Measurements from ENCODE around the gene TUFT1.
"Not testable (repeated sequence)": the region's sequence is repeated elsewhere in the genome, so short reads cannot be mapped to it uniquely, and the experiment has no call there.

DNA sequence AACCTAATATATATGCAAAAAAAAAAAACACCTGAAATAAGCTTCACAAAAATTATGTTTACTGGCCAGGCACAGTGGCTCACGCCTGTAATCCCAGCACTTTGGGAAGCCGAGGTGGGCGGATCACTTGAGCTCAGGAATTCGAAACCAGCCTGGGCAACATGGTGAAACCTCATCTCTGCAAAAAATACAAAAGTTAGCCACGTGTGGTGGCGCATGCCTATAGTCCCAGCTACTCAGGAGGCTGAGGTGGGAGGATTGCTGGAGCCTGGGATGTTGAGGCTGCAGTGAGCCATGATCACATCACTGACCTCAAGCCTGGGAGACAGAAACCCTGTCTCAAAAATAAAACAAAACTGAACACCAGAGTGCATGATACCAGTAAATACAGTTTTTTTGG lies 78.9 kb downstream of the TUFT1 start:
- TF ChIP-seq, protein P1, sequence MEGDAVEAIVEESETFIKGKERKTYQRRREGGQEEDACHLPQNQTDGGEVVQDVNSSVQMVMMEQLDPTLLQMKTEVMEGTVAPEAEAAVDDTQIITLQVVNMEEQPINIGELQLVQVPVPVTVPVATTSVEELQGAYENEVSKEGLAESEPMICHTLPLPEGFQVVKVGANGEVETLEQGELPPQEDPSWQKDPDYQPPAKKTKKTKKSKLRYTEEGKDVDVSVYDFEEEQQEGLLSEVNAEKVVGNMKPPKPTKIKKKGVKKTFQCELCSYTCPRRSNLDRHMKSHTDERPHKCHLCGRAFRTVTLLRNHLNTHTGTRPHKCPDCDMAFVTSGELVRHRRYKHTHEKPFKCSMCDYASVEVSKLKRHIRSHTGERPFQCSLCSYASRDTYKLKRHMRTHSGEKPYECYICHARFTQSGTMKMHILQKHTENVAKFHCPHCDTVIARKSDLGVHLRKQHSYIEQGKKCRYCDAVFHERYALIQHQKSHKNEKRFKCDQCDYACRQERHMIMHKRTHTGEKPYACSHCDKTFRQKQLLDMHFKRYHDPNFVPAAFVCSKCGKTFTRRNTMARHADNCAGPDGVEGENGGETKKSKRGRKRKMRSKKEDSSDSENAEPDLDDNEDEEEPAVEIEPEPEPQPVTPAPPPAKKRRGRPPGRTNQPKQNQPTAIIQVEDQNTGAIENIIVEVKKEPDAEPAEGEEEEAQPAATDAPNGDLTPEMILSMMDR (IDR thresholded peaks at IDR 0.05) = not testable (repeated sequence)
- TF ChIP-seq POLR2AphosphoS5 (IDR thresholded peaks at IDR 0.05; ENCODE audit: insufficient read depth in 1 of 2, low read depth in 1 of 2) = not testable (repeated sequence)

Measured in vagina (tissue), 2 donors.